ENCODE measurements around the gene TRIM28.
"Not testable (repeated sequence)": the region's sequence is repeated elsewhere in the genome, so short reads cannot be mapped to it uniquely, and the experiment has no call there.

TRIM28 gene

DNA sequence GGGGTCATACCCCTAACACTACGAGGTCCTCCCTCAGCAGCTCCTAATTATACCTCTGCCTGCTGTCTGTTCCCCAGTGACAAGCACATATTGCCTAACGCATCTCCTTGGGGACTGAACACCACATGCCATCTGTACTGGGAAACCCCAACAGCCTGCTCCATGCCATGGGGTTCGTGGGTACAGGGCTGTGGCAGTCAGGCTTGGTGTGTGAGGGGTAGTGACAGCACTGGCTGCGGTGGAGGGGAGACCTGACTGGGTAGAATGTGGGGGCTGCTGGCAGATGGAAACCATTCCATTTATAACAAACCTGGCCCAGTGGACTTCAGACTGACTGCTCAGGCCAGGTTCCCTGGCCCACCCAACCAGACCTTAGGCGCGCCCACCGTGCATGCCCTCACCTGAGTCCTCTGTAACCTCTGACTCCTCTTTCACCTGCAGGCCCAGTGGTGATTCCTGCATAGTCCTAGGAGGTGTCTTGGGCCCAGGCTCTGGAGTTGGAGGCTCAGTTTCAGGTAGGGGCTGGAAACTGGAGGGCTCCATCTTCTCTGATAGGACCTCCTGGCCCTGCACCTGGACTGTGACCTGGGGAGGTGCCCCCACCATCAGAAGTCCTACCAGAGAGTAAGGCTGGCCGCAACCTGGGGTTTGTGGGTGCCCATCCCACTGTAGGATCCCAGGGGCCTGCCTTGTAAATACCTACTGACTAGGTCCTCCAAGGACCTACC lies 26.2 kb downstream of the TRIM28 start:
- no peak overlapping the region for H3K4me3 ChIP-seq (ENCODE audit: low read depth in 1 of 2, low read length in 2 of 2)
- no peaks in the 10 kb centered on the region for H3K9me3 ChIP-seq (ENCODE audit: low read length)
- no peak overlapping the region for H3K27ac ChIP-seq (ENCODE audit: low read depth, low read length)
- peaks cover 30% of the 10 kb centered on the region for H3K36me3 ChIP-seq (ENCODE audit: insufficient read depth, low read length)
- H3K9ac ChIP-seq (ENCODE audit: low read length), result no peak overlapping the region
- H3K27me3 ChIP-seq (ENCODE audit: control insufficient read depth in 1 of 2, insufficient read depth in 2 of 2, low read length in 2 of 2), result no peaks in the 10 kb centered on the region
- peaks cover 19% of the 10 kb centered on the region for H3K4me1 ChIP-seq (ENCODE audit: insufficient read depth, low read length)

GRCh38 chr19:58570770-58571574 lies 27.1 kb downstream of the TRIM28 start:
- Histone ChIP-seq H3K9me3 (ENCODE audit: low read length) (no peaks in the 10 kb centered on the region), H3K27me3 (ENCODE audit: control insufficient read depth in 1 of 2, insufficient read depth in 2 of 2, low read length in 2 of 2) (no peaks in the 10 kb centered on the region), H3K9ac (ENCODE audit: low read length) (no peak overlapping the region), H3K4me3 (ENCODE audit: low read depth in 1 of 2, low read length in 2 of 2) (no peak overlapping the region), H3K4me1 (ENCODE audit: insufficient read depth, low read length) (peaks cover 19% of the 10 kb centered on the region), H3K36me3 (ENCODE audit: insufficient read depth, low read length) (peaks cover 30% of the 10 kb centered on the region), H3K27ac (ENCODE audit: low read depth, low read length) (no peak overlapping the region)

- Histone ChIP-seq H3K4me3 (ENCODE audit: low read depth in 1 of 2, low read length in 2 of 2) (no peak overlapping the region), H3K36me3 (ENCODE audit: insufficient read depth, low read length) (peaks cover 30% of the 10 kb centered on the region), H3K4me1 (ENCODE audit: insufficient read depth, low read length) (peaks cover 19% of the 10 kb centered on the region), H3K27me3 (ENCODE audit: control insufficient read depth in 1 of 2, insufficient read depth in 2 of 2, low read length in 2 of 2) (no peaks in the 10 kb centered on the region), H3K9me3 (ENCODE audit: low read length) (no peaks in the 10 kb centered on the region), H3K27ac (ENCODE audit: low read depth, low read length) (no peak overlapping the region), H3K9ac (ENCODE audit: low read length) (no peak overlapping the region)
Measured at GRCh38 chr19:58571575-58571947, 27.7 kb downstream of the TRIM28 start.

DNA sequence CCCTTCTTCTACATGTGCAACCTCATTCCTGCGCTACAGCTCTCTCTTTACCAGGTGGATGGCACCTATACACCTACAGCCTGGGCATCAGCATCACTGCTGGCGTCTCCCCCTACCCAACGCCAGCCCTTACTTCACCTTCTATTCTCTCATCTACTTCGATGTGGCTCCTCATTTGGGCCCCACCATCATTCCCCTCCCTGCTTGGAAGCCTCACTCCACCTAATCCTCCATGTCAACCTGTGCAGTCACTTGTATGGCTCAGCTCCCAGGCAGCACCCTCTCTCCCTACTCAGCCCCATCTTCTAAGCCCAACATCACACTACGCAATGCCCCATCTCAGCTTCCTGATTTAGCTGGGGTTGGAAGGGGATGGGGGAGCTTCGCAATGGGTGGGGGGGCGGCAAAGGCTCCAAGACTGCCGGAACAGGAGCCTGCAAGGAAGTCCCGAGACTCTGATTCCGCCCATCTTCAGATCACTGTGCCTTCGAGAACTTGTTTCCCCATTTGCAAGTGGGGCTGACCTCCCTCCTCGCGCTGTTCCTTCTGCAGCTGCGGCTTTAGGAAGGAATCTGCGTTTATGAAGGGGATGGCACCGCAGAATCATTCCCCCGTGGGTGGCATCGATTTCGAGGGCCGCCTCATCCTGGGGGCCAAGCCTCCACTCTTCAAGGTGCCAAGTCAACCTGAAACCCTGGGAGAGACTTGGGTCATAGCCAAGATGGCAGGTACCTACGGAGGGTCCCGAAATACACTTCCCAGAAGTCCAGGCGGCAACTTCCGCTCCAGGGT lies 28.4 kb downstream of the TRIM28 start:
- peaks cover 19% of the 10 kb centered on the region for H3K4me1 ChIP-seq (ENCODE audit: insufficient read depth, low read length)
- peak overlapping the region; percentile 79 for H3K27ac ChIP-seq (ENCODE audit: low read depth, low read length)
- no peaks in the 10 kb centered on the region for H3K27me3 ChIP-seq (ENCODE audit: control insufficient read depth in 1 of 2, insufficient read depth in 2 of 2, low read length in 2 of 2)
- peak overlapping the region; percentile 55 to 69 for H3K4me3 ChIP-seq (ENCODE audit: low read depth in 1 of 2, low read length in 2 of 2)
- H3K9me3 ChIP-seq (ENCODE audit: low read length), result no peaks in the 10 kb centered on the region
- peaks cover 30% of the 10 kb centered on the region for H3K36me3 ChIP-seq (ENCODE audit: insufficient read depth, low read length)
- no peak overlapping the region for H3K9ac ChIP-seq (ENCODE audit: low read length)

DNA sequence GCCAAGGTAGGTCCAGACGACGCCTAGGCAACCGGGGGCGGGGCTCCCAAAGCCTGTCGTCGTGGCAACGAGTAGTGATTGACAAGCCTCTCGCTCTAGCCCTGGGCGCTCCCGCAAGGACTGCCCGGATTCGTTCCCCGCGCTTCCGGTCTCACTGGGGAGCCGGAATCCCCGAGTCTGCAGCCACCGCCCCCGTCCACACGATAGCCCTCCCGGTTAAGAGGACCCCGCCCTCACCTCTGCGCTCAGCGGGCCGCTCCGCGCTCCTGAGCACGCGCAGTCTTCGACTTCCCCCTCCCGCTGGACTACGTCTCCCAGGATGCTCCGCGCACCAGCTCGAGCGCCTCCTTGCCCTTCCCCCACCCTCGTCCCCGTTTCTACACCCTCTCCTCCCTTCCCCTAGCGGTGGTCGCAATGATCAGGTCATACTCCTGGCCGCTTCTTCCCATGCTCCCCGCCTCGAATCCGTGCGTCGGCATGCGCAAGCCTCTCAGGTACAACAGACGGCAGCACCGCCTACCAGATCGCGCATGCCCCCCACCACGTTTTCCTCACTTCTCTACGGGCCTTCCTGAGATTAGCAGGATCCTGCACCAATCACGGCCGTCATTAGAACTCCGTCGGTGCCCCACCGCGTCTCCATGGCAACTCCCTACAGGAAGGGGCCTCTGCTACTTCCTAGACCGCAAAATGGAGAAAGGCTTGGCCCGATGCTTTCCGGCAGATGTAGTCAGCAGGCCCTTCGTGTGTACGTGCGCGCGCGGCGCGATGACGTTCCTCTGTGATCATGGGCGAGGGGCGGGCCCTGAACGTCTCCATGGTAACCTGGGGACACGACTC lies 29.2 kb downstream of the TRIM28 start, which contains the start of gene MZF1:
MZF1 (minus strand) TSS at position 518 of the 840 bp plus-strand sequence. CDS start 1,946 bp downstream, outside the sequence.
- H3K4me3 ChIP-seq (ENCODE audit: low read depth in 1 of 2, low read length in 2 of 2), result peak within 1 kb of the TSS; percentile 64 to 69
- H3K9me3 ChIP-seq (ENCODE audit: low read length), result no peaks in the 10 kb centered on the region
- peak within 1 kb of the TSS; percentile 79 for H3K27ac ChIP-seq (ENCODE audit: low read depth, low read length)
- H3K4me1 ChIP-seq (ENCODE audit: insufficient read depth, low read length), result peaks cover 19% of the 10 kb centered on the region
- peaks cover 30% of the 10 kb centered on the region for H3K36me3 ChIP-seq (ENCODE audit: insufficient read depth, low read length)
- no peaks in the 10 kb centered on the region for H3K27me3 ChIP-seq (ENCODE audit: control insufficient read depth in 1 of 2, insufficient read depth in 2 of 2, low read length in 2 of 2)
- H3K9ac ChIP-seq (ENCODE audit: low read length), result peak within 1 kb of the TSS; percentile 62

DNA sequence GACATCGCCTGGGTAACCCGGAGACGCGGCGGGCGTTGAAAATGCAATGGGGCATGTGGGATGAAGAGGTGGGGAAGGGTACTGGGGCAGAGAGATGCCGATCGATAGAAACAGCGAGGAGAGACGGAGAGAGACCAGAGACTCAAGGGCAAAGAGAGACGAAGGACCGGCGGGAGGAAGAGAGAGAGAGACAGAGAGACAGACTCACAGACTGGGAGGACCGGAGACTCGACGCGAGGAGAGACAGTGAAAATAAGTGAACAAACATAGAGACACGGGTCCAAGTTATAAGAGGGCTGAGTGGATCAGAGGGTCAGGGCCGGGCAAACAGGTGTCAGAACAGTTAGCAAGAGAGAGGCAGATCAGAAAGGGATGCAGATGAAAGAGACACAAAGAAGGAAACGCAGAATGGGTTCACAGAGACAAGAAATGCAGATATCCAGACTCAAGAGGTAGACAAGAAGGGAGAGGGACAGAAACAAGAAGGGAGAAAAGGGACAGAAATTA lies 29.8 kb downstream of the TRIM28 start:
- H3K9ac ChIP-seq (ENCODE audit: low read length), result peak overlapping the region; percentile 62
- peaks cover 24% of the 10 kb centered on the region for H3K36me3 ChIP-seq (ENCODE audit: insufficient read depth, low read length)
- no peaks in the 10 kb centered on the region for H3K27me3 ChIP-seq (ENCODE audit: control insufficient read depth in 1 of 2, insufficient read depth in 2 of 2, low read length in 2 of 2)
- H3K9me3 ChIP-seq (ENCODE audit: low read length), result no peaks in the 10 kb centered on the region
- peaks cover 19% of the 10 kb centered on the region for H3K4me1 ChIP-seq (ENCODE audit: insufficient read depth, low read length)
- peak overlapping the region; percentile 64 to 69 for H3K4me3 ChIP-seq (ENCODE audit: low read depth in 1 of 2, low read length in 2 of 2)
- H3K27ac ChIP-seq (ENCODE audit: low read depth, low read length), result peak overlapping the region; percentile 59

DNA sequence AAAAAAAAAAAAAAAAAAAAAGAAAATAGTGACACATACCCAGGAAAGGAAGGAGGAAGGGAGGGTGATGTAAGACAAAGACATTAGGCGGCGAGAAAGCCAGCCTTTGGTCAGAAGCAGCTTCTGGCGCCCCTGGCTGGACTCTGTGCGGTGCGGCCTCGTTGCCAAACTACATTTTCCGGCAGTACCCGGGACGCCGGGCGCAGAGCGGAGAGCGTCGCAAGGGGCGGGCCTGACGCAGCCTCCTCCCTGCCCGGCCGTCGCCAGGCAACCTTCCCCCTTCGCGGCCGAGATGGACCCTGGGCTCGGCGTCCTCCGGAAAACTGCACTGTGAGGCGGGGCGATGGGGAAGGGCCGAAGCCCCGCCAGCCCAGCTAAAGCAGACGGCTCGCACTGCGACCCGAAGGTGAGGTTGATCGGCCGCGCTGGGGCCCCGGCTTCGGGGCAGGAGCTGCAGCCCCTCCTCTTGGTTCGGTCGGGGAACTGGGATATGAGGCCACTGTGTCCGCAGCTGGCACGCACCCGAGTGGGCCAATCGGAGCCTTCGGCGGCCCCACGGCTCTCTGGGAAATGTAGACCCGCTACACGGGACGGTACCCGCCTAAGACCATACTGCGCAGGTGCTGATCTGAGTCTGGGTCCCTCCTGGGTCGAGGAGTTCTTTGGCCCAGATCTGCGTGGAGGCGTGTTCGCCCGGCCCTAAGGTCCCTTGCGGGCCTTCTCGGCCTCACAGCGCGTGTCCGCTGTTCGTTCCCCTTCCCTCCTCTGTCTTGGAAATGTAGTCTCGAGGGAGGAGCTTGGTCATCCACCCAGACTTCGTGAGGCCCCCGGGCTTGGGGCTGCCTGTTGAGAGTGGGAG lies 31.5 kb downstream of the TRIM28 start:
- Histone ChIP-seq H3K4me3 (ENCODE audit: low read depth in 1 of 2, low read length in 2 of 2) (peak overlapping the region; percentile 51 to 74), H3K27ac (ENCODE audit: low read depth, low read length) (peak overlapping the region; percentile 86), H3K9me3 (ENCODE audit: low read length) (no peaks in the 10 kb centered on the region), H3K36me3 (ENCODE audit: insufficient read depth, low read length) (peaks cover 9% of the 10 kb centered on the region), H3K4me1 (ENCODE audit: insufficient read depth, low read length) (peaks cover 19% of the 10 kb centered on the region), H3K9ac (ENCODE audit: low read length) (peak overlapping the region; percentile 39), H3K27me3 (ENCODE audit: control insufficient read depth in 1 of 2, insufficient read depth in 2 of 2, low read length in 2 of 2) (no peaks in the 10 kb centered on the region)

DNA sequence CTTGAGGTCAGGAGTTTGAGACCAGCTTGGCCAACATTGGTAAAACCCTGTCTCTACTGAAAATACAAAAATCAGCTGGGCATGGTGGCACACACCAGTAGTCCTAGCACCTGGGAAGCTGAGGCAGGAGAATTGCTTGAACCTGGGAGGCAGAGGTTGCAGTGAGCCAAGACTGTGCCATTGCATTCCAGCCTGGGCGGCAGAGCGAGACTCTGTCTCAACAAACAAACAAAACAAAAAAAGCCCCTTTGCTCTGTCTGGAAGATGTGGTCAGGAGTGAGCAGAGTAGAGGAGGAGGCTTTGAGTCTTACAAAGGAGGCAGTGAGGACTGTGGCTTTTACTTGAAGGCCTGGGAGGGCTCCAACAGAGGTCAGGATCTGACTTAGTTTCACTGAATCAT lies 33.7 kb downstream of the TRIM28 start:
- H3K9ac ChIP-seq (ENCODE audit: low read length); H3K4me3 ChIP-seq (ENCODE audit: low read depth in 1 of 2, low read length in 2 of 2); H3K27me3 ChIP-seq (ENCODE audit: control insufficient read depth in 1 of 2, insufficient read depth in 2 of 2, low read length in 2 of 2); H3K9me3 ChIP-seq (ENCODE audit: low read length); H3K36me3 ChIP-seq (ENCODE audit: insufficient read depth, low read length); H3K27ac ChIP-seq (ENCODE audit: low read depth, low read length): not testable (repeated sequence)
- H3K4me1 ChIP-seq (ENCODE audit: insufficient read depth, low read length), result peaks cover 23% of the 10 kb centered on the region

- H3K4me3 ChIP-seq (ENCODE audit: low read depth in 1 of 2, low read length in 2 of 2), result no peak overlapping the region
- no peaks in the 10 kb centered on the region for H3K9me3 ChIP-seq (ENCODE audit: low read length)
- no peak overlapping the region for H3K27ac ChIP-seq (ENCODE audit: low read depth, low read length)
- H3K4me1 ChIP-seq (ENCODE audit: insufficient read depth, low read length), result peaks cover 23% of the 10 kb centered on the region
- no peaks in the 10 kb centered on the region for H3K27me3 ChIP-seq (ENCODE audit: control insufficient read depth in 1 of 2, insufficient read depth in 2 of 2, low read length in 2 of 2)
- H3K9ac ChIP-seq (ENCODE audit: low read length), result no peak overlapping the region
- H3K36me3 ChIP-seq (ENCODE audit: insufficient read depth, low read length), result peaks cover 15% of the 10 kb centered on the region
Measured at GRCh38 chr19:58578012-58578925, 34.4 kb downstream of the TRIM28 start.

All from muscle layer of colon (tissue), 2 donors.